Stimulated activated naive CD8-positive, alpha-beta T cell treated with anti-CD3 and anti-CD28 coated beads, Interleukin-15, Interleukin-2, amounts not matched to agents 100 U/mL and 50 U/mL, for 24 hours (primary cell): ENCODE data around the gene PCDHGB7.
A peak's percentile ranks its signal among the peaks of the same experiment; 100 is the strongest.
"Not testable (repeated sequence)": the region's sequence is repeated elsewhere in the genome, so short reads cannot be mapped to it uniquely, and the experiment has no call there.

Experiments used
- ATAC-seq: fragments of 150-1000 bp; cut with Tn5 transposase; one replicate; pipeline ENCODE4 v1.10.0; 2021
- DNase-seq: peaks from one replicate; pipeline ENCODE4 v3.0.0; 2021

The PCDHGB7 gene

DNA sequence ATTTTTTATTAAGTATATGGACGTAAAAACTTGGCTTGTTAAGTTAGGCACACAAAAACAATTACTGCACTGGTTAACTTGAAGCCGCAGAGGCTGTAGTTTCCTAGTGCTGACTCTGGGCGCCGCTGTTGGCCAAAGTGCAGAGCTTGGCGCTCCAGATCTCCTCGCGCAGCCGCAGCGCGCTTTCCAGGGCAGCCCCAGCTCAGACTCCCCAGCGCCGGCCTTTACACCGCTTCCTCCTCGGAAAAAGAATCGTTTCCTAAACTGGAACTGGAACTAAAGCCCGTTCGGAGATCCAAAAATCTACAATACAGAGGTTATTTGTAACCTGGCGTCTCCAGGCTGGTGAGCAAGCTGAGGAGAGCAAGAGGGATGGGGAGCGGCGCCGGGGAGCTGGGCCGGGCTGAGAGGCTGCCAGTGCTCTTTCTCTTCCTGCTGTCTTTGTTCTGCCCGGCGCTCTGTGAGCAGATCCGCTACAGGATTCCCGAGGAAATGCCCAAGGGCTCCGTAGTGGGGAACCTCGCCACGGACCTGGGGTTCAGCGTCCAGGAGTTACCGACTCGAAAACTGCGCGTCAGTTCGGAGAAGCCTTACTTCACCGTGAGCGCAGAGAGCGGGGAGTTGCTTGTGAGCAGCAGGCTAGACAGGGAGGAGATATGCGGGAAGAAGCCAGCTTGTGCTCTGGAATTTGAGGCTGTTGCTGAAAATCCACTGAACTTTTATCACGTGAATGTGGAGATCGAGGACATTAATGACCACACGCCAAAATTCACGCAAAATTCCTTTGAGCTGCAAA, 19.5 kb upstream of the PCDHGB7 start, which contains the start of gene PCDHGB5:
Gene PCDHGB5 (plus strand): TSS at position 192 of the 796 bp plus-strand sequence. CDS start 181 bp downstream, at position 373.
- peak; percentile 43 for DNase-seq
- ATAC-seq, result not testable (repeated sequence)

DNA sequence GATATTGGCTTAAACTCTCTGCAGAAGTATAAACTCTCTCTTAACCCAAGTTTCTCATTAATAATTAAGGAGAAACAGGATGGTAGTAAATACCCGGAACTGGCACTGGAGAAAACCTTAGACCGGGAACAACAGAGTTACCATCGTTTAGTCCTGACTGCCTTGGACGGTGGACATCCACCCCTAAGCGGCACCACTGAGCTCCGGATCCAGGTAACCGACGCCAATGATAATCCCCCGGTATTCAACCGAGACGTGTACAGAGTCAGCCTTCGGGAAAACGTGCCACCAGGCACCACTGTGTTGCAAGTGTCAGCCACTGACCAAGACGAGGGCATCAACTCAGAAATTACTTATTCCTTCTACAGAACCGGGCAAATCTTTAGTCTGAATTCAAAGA, 18.9 kb upstream of the PCDHGB7 start:
- ATAC-seq (no peak), DNase-seq (no peak)

DNA sequence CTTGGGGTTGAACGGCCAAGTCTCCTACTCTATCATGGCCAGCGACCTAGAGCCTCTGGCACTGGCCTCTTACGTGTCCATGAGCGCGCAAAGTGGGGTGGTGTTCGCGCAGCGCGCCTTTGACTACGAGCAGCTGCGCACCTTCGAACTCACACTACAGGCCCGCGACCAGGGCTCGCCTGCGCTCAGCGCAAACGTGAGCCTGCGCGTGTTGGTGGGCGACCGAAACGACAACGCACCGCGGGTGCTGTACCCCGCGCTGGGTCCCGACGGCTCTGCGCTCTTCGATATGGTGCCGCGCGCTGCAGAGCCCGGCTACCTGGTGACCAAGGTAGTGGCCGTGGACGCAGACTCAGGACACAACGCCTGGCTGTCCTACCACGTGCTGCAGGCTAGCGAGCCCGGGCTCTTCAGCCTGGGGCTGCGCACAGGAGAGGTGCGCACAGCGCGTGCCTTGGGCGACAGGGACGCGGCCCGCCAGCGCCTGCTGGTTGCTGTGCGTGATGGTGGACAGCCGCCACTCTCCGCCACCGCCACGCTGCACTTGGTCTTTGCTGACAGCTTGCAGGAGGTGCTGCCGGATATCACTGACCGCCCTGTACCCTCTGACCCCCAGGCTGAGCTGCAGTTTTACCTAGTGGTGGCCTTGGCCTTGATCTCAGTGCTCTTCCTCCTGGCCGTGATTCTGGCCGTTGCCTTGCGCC, 17.8 kb upstream of the PCDHGB7 start:
- DNase-seq, result no peak
- no peak for ATAC-seq

DNA sequence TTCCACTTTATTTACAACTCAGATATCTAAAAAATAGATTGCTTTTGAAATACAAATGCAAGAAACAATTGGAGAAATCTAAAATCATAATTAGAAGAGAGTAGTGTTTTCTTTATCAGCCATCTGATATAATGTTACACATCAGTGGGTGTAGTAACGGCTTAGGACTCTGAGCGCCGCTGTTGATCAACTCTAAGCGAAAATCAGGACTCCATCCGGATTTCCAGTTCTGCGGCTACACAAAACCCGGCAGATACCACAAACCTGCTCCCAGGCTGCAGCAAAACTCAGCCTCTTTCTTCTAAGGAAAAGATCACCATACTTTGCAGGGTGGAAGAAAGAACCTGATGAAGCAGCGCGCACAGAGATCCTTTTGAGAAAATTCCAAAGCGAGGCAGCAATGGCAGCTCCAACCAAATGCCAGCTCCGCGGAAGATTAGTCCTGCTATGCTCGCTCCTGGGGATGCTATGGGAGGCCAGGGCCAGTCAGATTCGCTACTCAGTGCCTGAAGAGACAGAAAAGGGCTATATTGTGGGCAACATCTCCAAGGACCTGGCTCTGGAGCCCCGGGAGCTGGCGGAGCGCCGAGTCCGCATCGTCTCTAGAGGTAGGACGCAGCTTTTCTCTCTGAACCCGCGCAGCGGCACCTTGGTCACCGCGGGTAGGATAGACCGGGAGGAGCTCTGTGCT, 14.8 kb upstream of the PCDHGB7 start, which contains the start of gene PCDHGA9:
Gene PCDHGA9 (plus strand): TSS at position 226 of the 691 bp plus-strand sequence. CDS start 175 bp downstream, at position 401.
- ATAC-seq (no peak), DNase-seq (no peak)

DNA sequence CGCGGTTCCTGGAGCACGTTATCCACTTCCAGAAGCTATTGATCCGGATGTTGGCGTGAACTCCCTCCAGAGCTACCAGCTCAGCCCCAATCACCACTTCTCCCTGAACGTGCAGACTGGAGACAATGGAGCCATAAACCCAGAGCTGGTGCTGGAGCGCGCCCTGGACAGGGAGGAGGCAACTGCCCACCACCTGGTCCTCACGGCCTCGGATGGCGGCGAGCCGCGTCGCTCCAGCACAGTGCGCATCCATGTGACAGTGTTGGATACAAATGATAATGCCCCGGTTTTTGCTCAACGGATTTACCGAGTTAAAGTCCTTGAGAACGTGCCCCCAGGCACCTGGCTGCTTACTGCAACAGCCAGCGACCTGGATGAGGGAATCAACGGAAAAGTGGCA, 14.1 kb upstream of the PCDHGB7 start:
- ATAC-seq, result no peak
- no peak for DNase-seq

DNA sequence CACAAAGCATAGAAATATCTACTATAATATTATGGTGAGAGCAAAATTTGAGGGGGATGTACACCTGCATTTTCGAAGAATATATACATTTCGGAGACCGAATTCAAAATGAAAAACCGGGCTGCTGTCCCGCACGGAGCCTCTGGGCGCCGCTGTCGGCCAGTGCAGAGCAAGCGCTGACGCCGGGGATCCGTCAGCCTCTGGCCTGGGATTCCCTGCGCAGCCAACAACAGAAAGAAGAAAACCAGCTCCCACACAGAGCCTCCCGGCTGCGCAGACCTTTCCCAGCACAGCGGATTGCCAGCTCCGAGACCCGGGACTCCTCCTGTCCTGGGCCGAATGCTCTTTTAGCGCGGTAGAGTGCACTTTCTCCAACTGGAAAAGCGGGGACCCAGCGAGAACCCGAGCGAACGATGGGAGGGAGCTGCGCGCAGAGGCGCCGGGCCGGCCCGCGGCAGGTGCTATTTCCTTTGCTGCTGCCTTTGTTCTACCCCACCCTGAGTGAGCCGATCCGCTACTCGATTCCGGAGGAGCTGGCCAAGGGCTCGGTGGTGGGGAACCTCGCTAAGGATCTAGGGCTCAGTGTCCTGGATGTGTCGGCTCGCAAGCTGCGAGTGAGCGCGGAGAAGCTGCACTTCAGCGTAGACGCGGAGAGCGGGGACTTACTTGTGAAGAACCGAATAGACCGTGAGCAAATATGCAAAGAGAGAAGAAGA, 9.5 kb upstream of the PCDHGB7 start, which contains the start of gene PCDHGB6:
Gene PCDHGB6 (plus strand): TSS at position 232 of the 716 bp plus-strand sequence. CDS start 182 bp downstream, at position 414.
- peak; percentile 40 for ATAC-seq
- DNase-seq, result peak; percentile 51

DNA sequence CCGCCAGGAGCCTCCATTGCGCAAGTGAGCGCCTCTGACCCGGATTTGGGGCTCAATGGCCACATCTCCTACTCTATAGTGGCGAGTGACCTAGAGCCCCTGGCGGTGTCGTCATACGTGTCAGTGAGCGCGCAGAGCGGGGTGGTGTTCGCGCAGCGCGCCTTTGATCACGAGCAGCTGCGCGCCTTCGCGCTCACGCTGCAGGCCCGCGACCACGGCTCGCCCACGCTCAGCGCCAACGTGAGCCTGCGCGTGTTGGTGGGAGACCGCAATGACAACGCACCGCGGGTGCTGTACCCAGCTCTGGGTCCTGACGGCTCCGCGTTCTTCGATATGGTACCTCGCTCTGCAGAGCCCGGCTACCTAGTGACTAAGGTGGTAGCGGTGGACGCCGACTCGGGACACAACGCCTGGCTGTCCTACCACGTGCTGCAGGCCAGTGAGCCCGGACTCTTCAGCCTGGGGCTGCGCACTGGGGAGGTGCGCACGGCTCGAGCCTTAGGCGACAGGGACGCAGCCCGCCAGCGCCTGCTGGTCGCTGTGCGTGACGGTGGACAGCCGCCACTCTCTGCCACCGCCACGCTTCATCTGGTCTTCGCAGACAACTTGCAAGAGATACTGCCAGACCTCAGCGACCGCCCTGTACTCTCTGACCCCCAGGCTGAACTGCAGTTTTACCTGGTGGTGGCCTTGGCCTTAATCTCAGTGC, 7.7 kb upstream of the PCDHGB7 start:
- ATAC-seq, result no peak
- no peak for DNase-seq

DNA sequence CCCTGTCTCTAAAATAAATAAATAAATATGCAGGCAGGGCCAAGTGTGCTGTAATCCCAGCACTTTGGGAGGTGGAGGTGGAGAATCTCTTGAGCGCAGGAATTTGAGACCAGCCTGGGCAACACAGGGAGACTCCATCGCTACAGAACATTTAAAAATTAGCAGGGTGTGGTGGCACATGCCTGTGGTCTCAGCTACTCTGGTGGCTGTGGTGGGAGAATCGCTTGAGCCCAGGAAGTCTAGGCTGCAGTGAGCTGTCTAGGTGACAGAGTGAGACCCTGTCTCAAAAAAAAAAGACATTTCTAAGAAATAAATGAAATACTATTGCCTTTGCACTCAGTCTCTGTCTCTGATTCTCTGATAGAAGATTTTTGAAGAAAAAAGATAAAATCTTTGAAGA, 5.9 kb upstream of the PCDHGB7 start:
- no peak for ATAC-seq
- no peak for DNase-seq

DNA sequence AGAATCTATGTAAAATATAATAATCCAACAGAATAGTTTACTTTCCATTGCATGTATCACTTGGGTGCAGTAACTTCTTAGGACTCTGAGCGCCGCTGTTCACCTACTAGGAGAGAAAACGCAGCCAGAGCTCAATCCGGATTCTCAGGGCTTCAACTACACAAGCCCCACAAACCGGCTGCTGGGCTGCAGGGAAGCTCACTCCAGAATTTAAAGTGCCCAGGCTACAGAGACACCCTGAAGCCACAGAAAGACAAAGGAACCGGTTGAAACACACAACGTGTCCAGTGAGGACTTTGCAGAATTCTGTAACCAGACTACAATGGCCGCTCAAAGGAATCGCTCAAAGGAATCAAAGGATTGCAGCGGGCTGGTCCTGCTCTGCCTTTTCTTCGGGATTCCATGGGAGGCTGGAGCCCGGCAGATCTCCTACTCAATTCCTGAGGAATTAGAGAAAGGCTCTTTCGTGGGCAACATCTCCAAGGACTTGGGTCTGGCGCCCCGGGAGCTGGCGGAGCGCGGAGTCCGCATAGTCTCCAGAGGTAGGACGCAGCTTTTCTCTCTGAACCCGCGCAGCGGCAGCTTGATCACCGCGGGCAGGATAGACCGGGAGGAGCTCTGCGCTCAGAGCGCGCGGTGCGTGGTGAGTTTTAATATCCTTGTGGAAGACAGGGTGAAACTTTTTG, 4.5 kb upstream of the PCDHGB7 start, which contains the start of gene PCDHGA10:
Gene PCDHGA10 (plus strand): TSS at position 134 of the 686 bp plus-strand sequence. CDS start 189 bp downstream, at position 323.
- peak; percentile 47 for DNase-seq
- peak; percentile 64 for ATAC-seq

DNA sequence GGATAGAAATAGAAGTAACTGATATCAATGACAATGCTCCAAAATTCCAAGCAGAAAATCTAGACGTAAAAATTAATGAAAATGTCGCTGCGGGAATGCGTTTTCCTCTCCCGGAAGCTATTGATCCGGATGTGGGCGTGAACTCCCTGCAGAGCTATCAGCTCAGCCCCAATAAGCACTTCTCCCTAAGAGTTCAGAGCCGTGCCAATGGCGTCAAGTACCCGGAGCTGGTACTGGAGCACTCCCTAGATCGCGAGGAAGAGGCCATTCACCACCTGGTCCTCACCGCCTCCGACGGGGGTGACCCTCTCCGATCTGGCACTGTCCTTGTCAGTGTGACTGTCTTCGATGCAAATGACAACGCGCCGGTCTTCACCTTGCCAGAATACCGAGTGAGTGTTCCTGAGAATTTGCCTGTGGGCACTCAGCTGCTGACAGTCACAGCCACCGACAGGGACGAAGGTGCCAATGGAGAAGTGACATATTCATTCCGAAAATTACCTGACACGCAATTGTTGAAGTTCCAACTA, 3.9 kb upstream of the PCDHGB7 start:
- no peak for ATAC-seq
- DNase-seq, result no peak

DNA sequence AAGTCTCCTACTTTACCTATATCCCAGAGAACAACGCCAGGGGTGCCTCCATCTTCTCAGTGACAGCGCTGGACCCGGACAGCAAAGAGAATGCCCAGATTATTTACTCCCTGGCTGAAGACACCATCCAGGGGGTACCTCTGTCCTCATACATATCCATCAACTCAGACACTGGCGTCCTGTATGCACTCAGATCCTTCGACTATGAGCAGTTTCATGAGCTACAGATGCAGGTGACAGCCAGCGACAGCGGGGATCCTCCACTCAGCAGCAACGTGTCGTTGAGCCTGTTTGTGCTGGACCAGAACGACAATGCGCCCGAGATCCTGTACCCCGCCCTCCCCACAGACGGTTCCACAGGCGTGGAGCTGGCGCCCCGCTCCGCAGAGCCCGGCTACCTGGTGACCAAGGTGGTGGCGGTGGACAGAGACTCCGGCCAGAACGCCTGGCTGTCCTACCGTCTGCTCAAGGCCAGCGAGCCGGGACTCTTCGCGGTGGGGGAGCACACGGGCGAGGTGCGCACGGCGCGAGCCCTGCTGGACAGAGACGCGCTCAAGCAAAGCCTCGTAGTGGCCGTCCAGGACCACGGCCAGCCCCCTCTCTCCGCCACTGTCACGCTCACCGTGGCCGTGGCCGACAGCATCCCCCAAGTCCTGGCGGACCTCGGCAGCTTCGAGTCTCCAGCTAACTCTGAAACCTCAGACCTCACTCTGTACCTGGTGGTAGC, 2.8 kb upstream of the PCDHGB7 start:
- ATAC-seq, DNase-seq: not testable (repeated sequence)

DNA sequence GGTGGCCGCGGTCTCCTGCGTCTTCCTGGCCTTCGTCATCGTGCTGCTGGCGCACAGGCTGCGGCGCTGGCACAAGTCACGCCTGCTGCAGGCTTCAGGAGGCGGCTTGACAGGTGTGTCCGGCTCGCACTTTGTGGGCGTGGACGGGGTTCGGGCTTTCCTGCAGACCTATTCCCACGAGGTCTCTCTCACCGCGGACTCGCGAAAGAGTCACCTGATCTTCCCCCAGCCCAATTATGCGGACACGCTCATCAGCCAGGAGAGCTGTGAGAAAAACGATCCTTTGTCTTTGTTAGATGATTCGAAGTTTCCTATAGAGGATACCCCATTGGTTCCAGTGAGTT, 2.2 kb upstream of the PCDHGB7 start:
- not testable (repeated sequence) for ATAC-seq, DNase-seq

DNA sequence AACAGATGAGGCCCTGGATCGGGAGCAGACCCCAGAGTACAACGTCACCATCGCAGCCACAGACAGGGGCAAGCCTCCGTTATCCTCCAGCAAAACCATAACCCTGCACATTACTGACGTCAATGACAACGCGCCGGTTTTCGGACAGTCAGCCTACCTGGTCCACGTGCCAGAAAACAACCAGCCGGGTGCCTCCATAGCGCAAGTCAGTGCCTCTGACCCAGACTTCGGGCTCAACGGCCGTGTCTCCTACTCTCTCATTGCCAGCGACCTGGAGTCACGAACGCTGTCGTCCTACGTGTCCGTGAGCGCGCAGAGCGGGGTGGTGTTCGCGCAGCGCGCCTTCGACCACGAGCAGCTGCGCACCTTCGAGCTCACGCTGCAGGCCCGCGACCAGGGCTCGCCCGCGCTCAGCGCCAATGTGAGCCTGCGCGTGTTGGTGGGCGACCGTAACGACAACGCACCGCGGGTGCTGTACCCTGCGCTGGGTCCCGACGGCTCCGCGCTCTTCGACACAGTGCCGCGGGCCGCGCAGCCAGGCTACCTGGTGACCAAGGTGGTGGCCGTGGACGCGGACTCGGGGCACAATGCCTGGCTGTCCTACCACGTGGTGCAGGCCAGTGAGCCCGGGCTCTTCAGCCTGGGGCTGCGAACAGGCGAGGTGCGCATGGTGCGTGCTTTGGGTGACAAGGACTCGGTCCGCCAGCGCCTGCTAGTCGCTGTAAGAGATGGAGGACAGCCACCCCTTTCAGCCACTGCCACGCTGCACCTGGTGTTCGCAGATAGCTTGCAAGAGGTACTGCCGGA, 1.8 kb downstream of the PCDHGB7 start:
- no peak for ATAC-seq
- DNase-seq, result no peak

DNA sequence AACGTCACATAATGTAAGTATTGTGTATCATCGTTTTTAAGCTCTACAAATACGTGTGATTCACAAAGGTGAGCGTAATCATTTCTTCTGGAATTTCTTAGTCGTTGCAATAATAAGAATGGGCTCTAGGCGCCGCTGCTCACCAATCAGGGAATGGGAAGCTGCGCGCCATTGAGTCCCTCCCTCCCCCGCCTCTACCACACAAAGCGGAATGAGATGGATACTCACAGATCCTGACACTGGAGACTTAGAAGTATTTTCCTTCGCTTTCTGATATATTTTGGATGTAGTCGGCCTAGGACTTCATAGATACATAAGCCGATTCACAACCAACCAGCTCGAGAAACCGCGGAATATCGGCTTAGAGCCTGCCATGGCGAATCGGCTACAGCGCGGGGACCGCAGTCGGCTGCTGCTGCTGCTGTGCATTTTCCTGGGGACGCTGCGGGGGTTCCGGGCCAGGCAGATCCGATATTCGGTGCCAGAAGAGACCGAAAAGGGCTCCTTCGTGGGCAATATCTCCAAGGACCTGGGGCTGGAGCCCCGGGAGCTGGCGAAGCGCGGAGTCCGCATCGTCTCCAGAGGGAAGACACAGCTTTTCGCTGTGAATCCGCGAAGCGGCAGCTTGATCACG, 3.5 kb downstream of the PCDHGB7 start, which contains the start of gene PCDHGA11:
Gene PCDHGA11 (plus strand): TSS at position 197 of the 634 bp plus-strand sequence. CDS start 177 bp downstream, at position 374.
- DNase-seq, result peak; percentile 62
- no peak for ATAC-seq

DNA sequence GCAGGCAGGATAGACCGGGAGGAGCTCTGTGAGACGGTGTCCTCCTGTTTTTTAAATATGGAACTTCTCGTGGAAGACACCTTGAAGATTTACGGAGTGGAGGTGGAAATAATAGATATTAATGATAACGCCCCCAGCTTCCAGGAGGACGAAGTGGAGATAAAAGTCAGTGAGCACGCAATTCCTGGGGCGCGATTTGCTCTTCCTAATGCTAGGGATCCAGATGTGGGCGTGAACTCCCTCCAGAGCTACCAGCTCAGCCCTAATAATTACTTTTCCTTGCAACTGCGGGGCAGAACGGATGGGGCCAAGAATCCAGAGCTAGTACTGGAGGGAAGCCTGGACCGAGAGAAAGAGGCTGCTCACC, 4.0 kb downstream of the PCDHGB7 start:
- no peak for DNase-seq
- no peak for ATAC-seq

DNA sequence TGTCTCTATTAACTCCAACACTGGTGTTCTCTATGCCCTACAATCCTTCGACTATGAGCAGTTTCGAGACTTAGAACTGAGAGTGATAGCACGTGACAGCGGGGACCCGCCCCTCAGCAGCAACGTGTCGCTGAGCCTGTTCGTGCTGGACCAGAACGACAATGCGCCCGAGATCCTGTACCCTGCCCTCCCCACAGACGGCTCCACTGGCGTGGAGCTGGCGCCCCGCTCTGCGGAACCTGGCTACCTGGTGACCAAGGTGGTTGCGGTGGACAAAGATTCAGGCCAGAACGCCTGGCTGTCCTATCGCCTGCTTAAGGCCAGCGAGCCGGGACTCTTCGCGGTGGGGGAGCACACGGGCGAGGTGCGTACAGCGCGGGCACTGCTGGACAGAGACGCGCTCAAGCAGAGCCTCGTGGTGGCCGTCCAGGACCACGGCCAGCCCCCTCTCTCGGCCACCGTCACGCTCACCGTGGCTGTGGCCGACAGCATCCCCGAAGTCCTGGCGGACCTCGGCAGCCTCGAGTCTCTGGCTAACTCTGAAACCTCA, 5.3 kb downstream of the PCDHGB7 start:
- DNase-seq (no peak), ATAC-seq (no peak)

DNA sequence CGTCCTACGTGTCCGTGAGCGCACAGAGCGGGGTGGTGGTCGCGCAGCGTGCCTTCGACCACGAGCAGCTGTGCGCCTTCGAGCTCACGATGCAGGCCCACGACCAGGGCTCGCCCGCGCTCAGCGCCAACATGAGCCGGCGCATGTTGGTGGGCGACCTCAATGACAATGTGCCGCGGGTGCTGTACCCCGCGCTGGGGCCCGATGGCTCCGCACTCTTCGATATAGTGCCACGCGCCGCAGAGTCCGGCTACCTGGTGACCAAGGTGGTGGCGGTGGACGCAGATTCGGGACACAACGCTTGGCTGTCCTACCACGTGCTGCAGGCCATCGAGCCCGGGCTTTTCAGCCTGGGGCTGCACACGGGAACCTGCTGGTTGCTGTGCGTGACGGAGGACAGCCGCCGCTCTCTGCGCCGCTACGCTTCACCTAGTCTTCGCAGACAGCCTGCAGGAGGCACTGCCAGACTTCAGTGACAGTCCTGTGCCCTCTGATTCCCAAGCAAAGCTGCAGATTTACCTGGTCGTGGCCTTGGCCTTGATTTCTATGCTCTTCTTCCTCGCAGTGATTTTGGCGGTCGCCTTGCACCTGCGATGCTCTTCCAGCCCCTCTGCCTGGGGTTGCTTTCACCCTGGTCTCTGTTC, 10.4 kb downstream of the PCDHGB7 start:
- ATAC-seq (no peak), DNase-seq (no peak)
